ENCODE measurements around the gene ARIH1. TPM values are rescaled to one million over a fixed set of nuclear protein-coding genes. Genes with fewer than 3 reads are reported as not detected.

Gene ARIH1
- total RNA-seq, 1 donor = 37.6 TPM

- no peak overlapping the region for H3K4me3 ChIP-seq (ENCODE audit: low read depth, low read length)
- TF ChIP-seq CTCF (IDR thresholded peaks at IDR 0.05; ENCODE audit: insufficient read depth, low read depth, low read length) = no peak
- no peak for DNase-seq (ENCODE audit: low read depth)
These were observed 92.8 kb downstream of the ARIH1 start for GRCh38 chr15:72566973-72567372.

- DNase-seq (ENCODE audit: low read depth) = peak; percentile 10
- no peak for TF ChIP-seq CTCF (IDR thresholded peaks at IDR 0.05; ENCODE audit: insufficient read depth, low read depth, low read length)
- no peak overlapping the region for H3K4me3 ChIP-seq (ENCODE audit: low read depth, low read length)
These were observed 95.9 kb downstream of the ARIH1 start for GRCh38 chr15:72570059-72570458.

- H3K4me3 ChIP-seq (ENCODE audit: low read depth, low read length) = no peak overlapping the region
- no peak for TF ChIP-seq CTCF (IDR thresholded peaks at IDR 0.05; ENCODE audit: insufficient read depth, low read depth, low read length)
- no peak for DNase-seq (ENCODE audit: low read depth)
These were observed 105.7 kb downstream of the ARIH1 start for GRCh38 chr15:72579814-72580213.

GRCh38 chr15:72584006-72584405 is 109.9 kb downstream of the ARIH1 start:
- DNase-seq (ENCODE audit: low read depth) = no peak
- H3K4me3 ChIP-seq (ENCODE audit: low read depth, low read length) = no peak overlapping the region
- no peak for TF ChIP-seq CTCF (IDR thresholded peaks at IDR 0.05; ENCODE audit: insufficient read depth, low read depth, low read length)

GRCh38 chr15:72585025-72585424 is 110.9 kb downstream of the ARIH1 start:
- no peak for TF ChIP-seq CTCF (IDR thresholded peaks at IDR 0.05; ENCODE audit: insufficient read depth, low read depth, low read length)
- no peak overlapping the region for H3K4me3 ChIP-seq (ENCODE audit: low read depth, low read length)
- DNase-seq (ENCODE audit: low read depth) = no peak

- DNase-seq (ENCODE audit: low read depth) = peak; percentile 28
- no peak overlapping the region for H3K4me3 ChIP-seq (ENCODE audit: low read depth, low read length)
- TF ChIP-seq CTCF (IDR thresholded peaks at IDR 0.05; ENCODE audit: insufficient read depth, low read depth, low read length) = peak; percentile 33
These were observed 111.4 kb downstream of the ARIH1 start for GRCh38 chr15:72585476-72586058.

- H3K4me3 ChIP-seq (ENCODE audit: low read depth, low read length) = no peak overlapping the region
- no peak for DNase-seq (ENCODE audit: low read depth)
- TF ChIP-seq CTCF (IDR thresholded peaks at IDR 0.05; ENCODE audit: insufficient read depth, low read depth, low read length) = no peak
These were observed 114.0 kb downstream of the ARIH1 start for GRCh38 chr15:72588096-72588495.
